Brain pericyte (primary cell): ENCODE measurements around the gene FNDC3B.

Experiments
- DNase-seq: peaks from one replicate; pipeline ENCODE4 v3.0.0-alpha.2; 2012; ENCODE audit warnings: low read depth, low spot score

FNDC3B gene

GRCh38 chr3:172112734-172113120, 73.3 kb downstream of the FNDC3B start:
- no peak for DNase-seq

GRCh38 chr3:172113710-172114109, 74.3 kb downstream of the FNDC3B start:
- DNase-seq: no peak

- DNase-seq: no peak
Measured at GRCh38 chr3:172115059-172115458, 75.7 kb downstream of the FNDC3B start.

GRCh38 chr3:172115787-172116186, 76.4 kb downstream of the FNDC3B start:
- DNase-seq: no peak

- DNase-seq: no peak
Measured at GRCh38 chr3:172118019-172118418, 78.6 kb downstream of the FNDC3B start.

- no peak for DNase-seq
Measured at GRCh38 chr3:172119266-172119969, 80.0 kb downstream of the FNDC3B start.

- DNase-seq: no peak
Measured at GRCh38 chr3:172120912-172121311, 81.5 kb downstream of the FNDC3B start.

GRCh38 chr3:172121981-172122380, 82.6 kb downstream of the FNDC3B start:
- no peak for DNase-seq

- no peak for DNase-seq
Measured at GRCh38 chr3:172124271-172124670, 84.9 kb downstream of the FNDC3B start.

GRCh38 chr3:172125053-172125452, 85.7 kb downstream of the FNDC3B start:
- DNase-seq: no peak

- DNase-seq: no peak
Measured at GRCh38 chr3:172125963-172126457, 86.6 kb downstream of the FNDC3B start.

GRCh38 chr3:172126741-172127140, 87.4 kb downstream of the FNDC3B start:
- DNase-seq: no peak

- DNase-seq: no peak
Measured at GRCh38 chr3:172127141-172127540, 87.8 kb downstream of the FNDC3B start.

GRCh38 chr3:172127929-172128580, 88.7 kb downstream of the FNDC3B start:
- no peak for DNase-seq

GRCh38 chr3:172128858-172129257, 89.5 kb downstream of the FNDC3B start:
- no peak for DNase-seq

- DNase-seq: no peak
Measured at GRCh38 chr3:172129498-172129849, 90.1 kb downstream of the FNDC3B start.

GRCh38 chr3:172129850-172130716, 90.7 kb downstream of the FNDC3B start:
- DNase-seq: peak; percentile 65

- no peak for DNase-seq
Measured at GRCh38 chr3:172130717-172131050, 91.3 kb downstream of the FNDC3B start.

- DNase-seq: no peak
Measured at GRCh38 chr3:172131746-172132145, 92.4 kb downstream of the FNDC3B start.

- no peak for DNase-seq
Measured at GRCh38 chr3:172132159-172132586, 92.8 kb downstream of the FNDC3B start.

GRCh38 chr3:172132721-172133311, 93.4 kb downstream of the FNDC3B start:
- DNase-seq: no peak

GRCh38 chr3:172133838-172134237, 94.5 kb downstream of the FNDC3B start:
- no peak for DNase-seq
